ENCODE data around the gene NRROS.

- TF ChIP-seq CTCF (conservative IDR thresholded peaks at IDR 0.05; ENCODE audit: low read depth, low read length) (peak; percentile 83), MXI1 (IDR thresholded peaks at IDR 0.05; ENCODE audit: borderline replicate concordance, low read depth, low read length) (no peak), RCOR1 (IDR thresholded peaks at IDR 0.05; ENCODE audit: insufficient replicate concordance, low read length) (no peak), CEBPB (IDR thresholded peaks at IDR 0.05; ENCODE audit: low read depth, low read length) (no peak), NFE2L2 (IDR thresholded peaks at IDR 0.05; ENCODE audit: low read depth, low read length) (no peak), MAZ (IDR thresholded peaks at IDR 0.05; ENCODE audit: borderline replicate concordance, low read depth, low read length) (peak; percentile 86; the same call in 1 of the 2 replicates)
Measured at GRCh38 chr3:196609343-196609775, 30.1 kb upstream of the NRROS start.

Data from IMR-90 (cell line).